Peyer's patch (tissue), 4 donors: ENCODE data around the gene CASKIN1. TPM values are rescaled to one million over a fixed set of nuclear protein-coding genes. Genes with fewer than 3 reads are reported as not detected.

ENCODE experiments used
- DNase-seq, 3 donors: peaks; one replicate each; pipeline ENCODE4 v3.0.0-alpha.2; 2017 to 2019
- H3K27ac ChIP-seq, 4 donors: fragments of 200-600 bp; sonication (generic); one replicate each; pipeline ENCODE4 v1.5.1; 2016 to 2019
- H3K27me3 ChIP-seq, 2 donors: fragments of 200-600 bp; sonication (generic); one replicate each; pipeline ENCODE4 v1.5.1; 2019
- H3K36me3 ChIP-seq, 3 donors: fragments of 200-600 bp; sonication (generic); one replicate each; pipeline ENCODE4 v1.5.1; 2016 to 2019
- H3K4me1 ChIP-seq, 4 donors: fragments of 200-600 bp; sonication (generic); one replicate each; pipeline ENCODE4 v1.5.1; 2016 to 2019
- H3K4me3 ChIP-seq, 4 donors: fragments of 200-600 bp; sonication (generic); 1 replicate in 3 of 4; 2 replicates in 1 of 4; pipeline ENCODE4 v1.5.1; 2016 to 2019; ENCODE audit warnings: mild to moderate bottlenecking in 1 of 4
- H3K9me3 ChIP-seq, 4 donors: fragments of 200-600 bp; sonication (generic); one replicate each; pipeline ENCODE4 v1.5.1; 2016 to 2019; ENCODE audit warnings: mild to moderate bottlenecking in 1 of 4
- CTCF ChIP-seq, 6 experiments: fragments of 450-650 bp in 4 of 6; fragments of 200-600 bp in 2 of 6; sonication (generic) in 1 of 6; IDR thresholded peaks; one replicate each; pipeline ENCODE4 v1.5.1; 2017 to 2019; ENCODE audit warnings: antibody characterized with exemption in 6 of 6, mild to moderate bottlenecking in 3 of 6, moderate library complexity in 1 of 6
- POLR2A ChIP-seq, 2 donors: fragments of 450-650 bp; IDR thresholded peaks; one replicate each; pipeline ENCODE4 v1.5.1; 2017; ENCODE audit warnings: antibody characterized with exemption in 2 of 2, mild to moderate bottlenecking in 2 of 2, moderate library complexity in 2 of 2
- total RNA-seq, 4 donors: library from RNA; depleted of rRNA; stranded (reverse); fragments of >200 nt; gene quantifications; one replicate each; pipeline ENCODE4 v1.1.0, GENCODE V29; 2016

Gene CASKIN1
- total RNA-seq, 4 donors from 2014 or later, result not detected

- no peak for TF ChIP-seq POLR2A (IDR thresholded peaks at IDR 0.05)
- TF ChIP-seq CTCF (IDR thresholded peaks at IDR 0.05), result no peak
- H3K27me3 ChIP-seq, result no peaks in the 10 kb centered on the region
- no peak for DNase-seq
- no peak overlapping the region for H3K4me3 ChIP-seq
- no peaks in the 10 kb centered on the region for H3K4me1 ChIP-seq
- no peak overlapping the region for H3K27ac ChIP-seq
- peaks cover 0 to 23% (median 0%) of the 10 kb centered on the region in 3 donors for H3K36me3 ChIP-seq
- no peaks in the 10 kb centered on the region for H3K9me3 ChIP-seq
Observed at GRCh38 chr16:2180962-2181923, 15.2 kb downstream of the CASKIN1 start.

GRCh38 chr16:2180461-2180860, 15.9 kb downstream of the CASKIN1 start:
- no peaks in the 10 kb centered on the region for H3K27me3 ChIP-seq
- H3K4me3 ChIP-seq, result no peak overlapping the region
- TF ChIP-seq CTCF (IDR thresholded peaks at IDR 0.05) (no peak), POLR2A (IDR thresholded peaks at IDR 0.05) (no peak)
- H3K4me1 ChIP-seq, result no peaks in the 10 kb centered on the region
- peaks cover 0 to 31% (median 0%) of the 10 kb centered on the region in 3 donors for H3K36me3 ChIP-seq
- no peak for DNase-seq
- no peaks in the 10 kb centered on the region for H3K9me3 ChIP-seq
- no peak overlapping the region for H3K27ac ChIP-seq

GRCh38 chr16:2179576-2179975, 16.8 kb downstream of the CASKIN1 start:
- Histone ChIP-seq H3K9me3 (no peaks in the 10 kb centered on the region), H3K4me1 (no peaks in the 10 kb centered on the region), H3K27me3 (no peaks in the 10 kb centered on the region), H3K27ac (no peak overlapping the region), H3K36me3 (peaks cover 0 to 40% (median 0%) of the 10 kb centered on the region in 3 donors), H3K4me3 (no peak overlapping the region)
- no peak for DNase-seq
- TF ChIP-seq POLR2A (IDR thresholded peaks at IDR 0.05), result no peak
- TF ChIP-seq CTCF (IDR thresholded peaks at IDR 0.05), result no peak

GRCh38 chr16:2179107-2179501, 17.3 kb downstream of the CASKIN1 start:
- Histone ChIP-seq H3K27me3 (no peaks in the 10 kb centered on the region), H3K4me1 (no peaks in the 10 kb centered on the region), H3K9me3 (no peaks in the 10 kb centered on the region), H3K36me3 (peaks cover 0 to 44% (median 0%) of the 10 kb centered on the region in 3 donors), H3K4me3 (no peak overlapping the region), H3K27ac (no peak overlapping the region)
- TF ChIP-seq CTCF (IDR thresholded peaks at IDR 0.05), result no peak
- TF ChIP-seq POLR2A (IDR thresholded peaks at IDR 0.05), result no peak
- no peak for DNase-seq

GRCh38 chr16:2178321-2179106, 17.9 kb downstream of the CASKIN1 start:
- no peak for DNase-seq
- TF ChIP-seq CTCF (IDR thresholded peaks at IDR 0.05), result no peak
- TF ChIP-seq POLR2A (IDR thresholded peaks at IDR 0.05), result no peak

More at GRCh38 chr16:2178321-2179106, 17.9 kb downstream of the CASKIN1 start:
- peaks cover 0 to 50% (median 0%) of the 10 kb centered on the region in 3 donors for H3K36me3 ChIP-seq
- no peak overlapping the region for H3K27ac ChIP-seq
- no peaks in the 10 kb centered on the region for H3K9me3 ChIP-seq
- no peak overlapping the region for H3K4me3 ChIP-seq
- H3K27me3 ChIP-seq, result no peaks in the 10 kb centered on the region
- H3K4me1 ChIP-seq, result no peaks in the 10 kb centered on the region
